ENCODE results near the gene ST8SIA2.

Gene ST8SIA2

DNA sequence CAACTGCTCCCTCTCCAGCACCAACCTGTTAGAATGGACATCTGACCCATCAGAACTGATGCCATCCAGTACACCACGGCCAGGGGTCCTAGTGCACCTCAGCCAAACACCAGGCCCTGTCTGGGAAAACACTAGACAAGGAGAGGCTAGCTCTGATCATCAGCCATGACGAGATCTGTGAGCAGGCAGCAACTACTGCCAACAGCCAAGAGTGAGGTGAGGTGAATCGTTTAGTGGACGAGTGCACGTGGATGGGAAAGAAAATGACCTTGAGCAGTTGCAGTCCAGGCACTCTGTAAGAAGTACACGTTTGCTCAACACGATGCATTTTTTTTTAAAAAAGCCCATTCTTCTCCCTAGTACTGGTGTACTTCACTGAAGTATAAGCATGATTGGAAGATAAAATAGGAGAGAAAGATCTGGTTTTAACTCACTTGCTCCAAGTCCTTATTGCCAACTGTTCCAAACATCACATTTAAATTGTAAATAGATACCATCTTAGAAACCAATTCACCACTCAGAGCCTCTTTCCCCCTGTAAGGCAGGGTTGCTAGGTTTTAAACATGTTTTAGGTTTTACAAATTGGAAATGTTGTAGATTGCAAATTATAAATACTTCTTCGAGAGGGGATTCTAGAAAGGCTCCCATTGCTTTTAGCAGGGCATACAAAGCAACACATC, 5.7 kb downstream of the ST8SIA2 start:
- DNase-seq: no peak

DNA sequence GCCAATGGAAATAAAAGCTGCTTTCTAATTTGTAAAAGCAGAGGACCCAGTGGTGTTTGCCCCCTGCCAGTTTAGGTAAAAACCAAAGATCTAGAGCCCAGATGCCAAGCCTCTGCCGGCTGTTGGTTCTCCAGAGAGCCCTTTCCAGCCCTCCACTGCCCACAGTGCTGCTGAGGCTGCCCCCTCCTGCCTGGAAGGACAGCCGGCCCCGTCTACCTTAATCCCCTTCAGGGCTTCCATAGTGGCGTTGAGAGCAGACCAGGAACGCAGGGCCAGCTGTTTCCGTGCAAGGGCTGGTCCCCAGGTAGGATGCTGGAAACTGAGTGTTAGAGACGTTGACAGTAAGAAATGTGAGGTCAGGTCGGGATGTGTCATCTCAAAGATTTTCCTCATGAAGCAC, 6.9 kb downstream of the ST8SIA2 start:
- DNase-seq: no peak

DNA sequence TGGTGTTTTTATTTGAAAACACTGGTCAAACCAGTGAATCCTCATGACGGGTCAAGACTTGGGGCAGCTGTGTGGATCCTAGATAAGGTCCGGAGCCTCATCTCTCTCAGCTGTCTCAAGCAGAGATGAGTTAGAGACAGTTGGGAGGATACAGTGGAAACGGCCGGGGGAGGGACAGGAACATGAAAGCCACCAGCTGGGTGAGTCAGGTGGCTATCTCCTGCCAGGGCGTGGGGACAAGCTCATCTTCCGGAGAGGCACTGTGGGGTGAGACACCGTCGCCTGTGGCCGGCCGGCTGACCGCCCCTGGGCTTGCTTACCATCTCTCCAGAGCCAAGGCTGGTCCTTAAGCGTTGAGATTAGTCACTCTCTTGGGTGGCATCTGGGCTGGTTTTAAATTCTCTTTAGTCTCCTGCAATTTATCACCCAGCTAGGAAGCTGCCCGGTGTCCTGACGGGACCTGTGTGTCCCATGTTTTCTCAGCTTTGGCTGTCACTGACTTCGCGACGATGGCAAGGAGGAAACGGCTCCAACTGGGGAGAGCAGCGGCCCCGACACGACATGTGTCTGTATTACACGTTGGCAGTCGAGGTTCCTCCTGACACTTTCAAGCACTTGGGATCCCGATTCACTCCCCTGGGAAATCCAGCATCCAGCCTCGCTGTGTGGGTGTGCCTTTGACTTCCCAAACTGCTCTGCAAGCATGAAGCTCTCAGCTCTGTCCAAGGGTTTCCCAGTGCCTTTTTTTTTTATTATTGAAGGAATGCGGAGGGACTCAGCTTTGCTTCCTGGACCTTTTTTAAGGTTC, 7.5 kb downstream of the ST8SIA2 start:
- no peak for DNase-seq

DNA sequence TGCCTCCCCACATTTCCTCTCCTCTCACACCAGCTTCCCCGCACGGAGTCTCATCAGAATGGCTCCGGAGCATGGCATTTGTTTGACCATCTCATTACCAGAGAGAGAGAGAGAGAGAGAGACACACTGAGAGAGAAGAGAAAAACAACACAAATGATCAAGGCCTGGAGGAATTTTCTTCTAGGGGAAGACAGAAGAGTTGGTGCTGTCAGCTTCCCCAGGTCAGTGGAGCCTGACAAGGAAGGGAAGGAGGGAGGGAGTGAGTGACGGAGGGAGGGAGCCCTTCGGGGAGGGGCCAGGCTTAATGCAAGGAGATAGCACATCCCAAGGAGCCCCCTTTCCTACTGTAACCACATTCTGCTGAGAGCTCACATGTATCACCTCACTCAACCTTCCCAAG, 9.1 kb downstream of the ST8SIA2 start:
- DNase-seq: no peak

DNA sequence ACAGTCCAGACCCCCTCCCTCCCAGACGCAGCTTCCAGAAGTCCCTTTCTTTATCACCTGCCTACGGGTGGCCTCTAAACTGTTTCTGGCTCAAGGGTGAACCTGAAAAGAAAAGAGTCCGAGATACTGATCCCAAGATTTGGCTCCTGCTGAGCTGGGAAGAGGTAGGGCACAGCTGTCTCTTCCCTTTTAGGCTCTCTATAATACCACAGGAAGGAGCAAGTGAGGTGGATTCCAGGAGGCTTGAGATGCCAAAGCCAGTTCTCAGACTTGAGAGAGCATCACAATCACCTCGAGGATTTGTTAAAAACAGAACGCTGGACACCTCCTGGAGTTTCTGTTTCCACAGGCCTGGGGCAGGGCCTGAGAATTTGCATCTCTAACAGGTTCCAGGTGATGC, 12.3 kb downstream of the ST8SIA2 start:
- DNase-seq: no peak

DNA sequence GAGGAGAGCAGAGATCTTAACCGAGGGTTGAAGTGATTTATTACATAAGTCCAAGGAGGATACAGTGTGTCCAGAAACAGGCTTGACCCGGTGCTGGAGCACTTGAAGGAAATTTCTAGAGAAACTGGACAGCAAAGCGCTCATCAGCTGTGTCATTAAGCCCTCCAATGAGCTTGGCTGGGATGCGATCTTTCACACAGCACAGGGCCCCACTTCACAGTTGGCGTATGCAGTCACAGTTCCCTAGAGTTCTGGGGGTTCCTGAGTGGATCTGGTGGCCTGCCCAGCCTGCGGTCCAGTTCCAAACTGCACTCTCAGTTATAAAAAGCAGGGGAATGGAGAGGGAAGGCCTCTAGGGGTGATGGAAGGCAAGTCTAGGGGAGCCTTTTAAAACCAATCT, 13.6 kb downstream of the ST8SIA2 start:
- DNase-seq: no peak

DNA sequence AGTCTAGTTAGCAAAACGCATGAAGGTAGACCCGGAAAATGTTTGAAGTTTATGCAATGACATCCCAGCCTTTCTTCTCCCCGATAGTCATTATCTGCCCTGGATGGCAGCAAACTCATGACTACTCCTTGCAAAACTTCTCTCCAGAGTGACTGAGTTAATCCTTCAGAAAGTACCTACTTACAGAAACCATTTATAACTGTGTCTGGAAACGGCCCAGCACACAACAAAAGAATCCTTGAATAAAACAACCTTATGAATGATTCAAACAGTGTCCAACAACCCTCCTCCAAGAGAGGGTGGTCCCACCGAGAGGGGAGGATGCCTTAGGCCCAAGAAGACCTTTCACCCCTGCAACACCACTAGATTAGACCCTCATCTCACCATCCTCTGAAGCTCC, 14.2 kb downstream of the ST8SIA2 start:
- no peak for DNase-seq

DNA sequence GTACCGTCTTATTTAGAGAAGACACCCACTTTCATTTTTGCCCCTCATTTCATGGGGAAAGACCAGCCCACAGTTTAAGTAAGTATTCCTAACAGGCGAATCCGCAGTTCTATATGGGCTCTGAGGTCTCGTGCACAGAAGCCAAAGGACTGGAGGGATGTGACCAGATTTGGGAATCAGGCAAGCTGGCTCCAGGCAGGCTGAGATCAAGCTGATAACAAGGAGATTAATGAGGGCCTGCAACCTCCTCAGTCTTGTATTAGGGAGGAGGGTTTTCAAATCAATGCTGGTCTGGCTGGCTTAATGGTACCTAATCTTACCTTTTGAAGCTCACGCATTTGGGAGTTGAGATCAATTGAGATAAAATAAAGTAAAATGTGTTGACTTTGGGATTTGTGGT, 15.3 kb downstream of the ST8SIA2 start:
- no peak for DNase-seq

DNA sequence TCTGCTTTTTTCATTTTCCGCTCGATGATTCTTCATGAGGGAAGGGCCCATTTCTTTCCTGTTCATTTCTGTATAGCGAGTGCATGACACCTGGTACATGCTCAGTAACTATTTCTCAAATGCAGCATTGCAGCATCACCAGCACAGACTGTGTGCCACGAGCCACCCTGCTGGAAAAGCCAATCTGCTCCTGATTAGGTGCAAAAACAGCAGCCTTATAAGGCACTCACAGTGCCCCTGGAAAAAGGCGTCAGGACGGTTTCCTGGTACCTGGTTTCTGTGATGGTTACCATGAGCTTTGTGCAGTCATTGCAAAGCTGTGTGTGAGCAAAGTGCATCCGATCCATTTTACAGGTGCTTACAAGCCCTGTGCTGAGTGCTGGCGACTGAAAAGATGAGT, 15.8 kb downstream of the ST8SIA2 start:
- no peak for DNase-seq

DNA sequence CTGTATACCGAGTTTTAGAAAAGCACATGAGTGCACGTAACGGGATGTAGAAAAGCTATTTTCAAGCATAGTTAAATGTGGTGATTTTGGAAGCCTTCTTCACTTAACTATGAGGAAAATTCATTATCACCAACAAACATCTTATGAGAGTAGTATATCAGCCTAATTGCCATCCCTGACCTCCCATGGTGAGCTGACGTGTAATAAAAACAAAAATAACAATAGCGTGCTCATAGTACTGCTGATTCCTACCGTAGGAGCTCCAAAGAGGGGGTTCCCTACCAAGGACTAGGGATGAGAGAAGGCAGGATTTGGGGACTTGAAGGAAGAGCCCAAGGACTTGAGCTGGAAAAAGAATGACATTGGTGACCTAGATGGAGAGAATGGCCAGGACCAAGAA, 16.9 kb downstream of the ST8SIA2 start:
- no peak for DNase-seq

DNA sequence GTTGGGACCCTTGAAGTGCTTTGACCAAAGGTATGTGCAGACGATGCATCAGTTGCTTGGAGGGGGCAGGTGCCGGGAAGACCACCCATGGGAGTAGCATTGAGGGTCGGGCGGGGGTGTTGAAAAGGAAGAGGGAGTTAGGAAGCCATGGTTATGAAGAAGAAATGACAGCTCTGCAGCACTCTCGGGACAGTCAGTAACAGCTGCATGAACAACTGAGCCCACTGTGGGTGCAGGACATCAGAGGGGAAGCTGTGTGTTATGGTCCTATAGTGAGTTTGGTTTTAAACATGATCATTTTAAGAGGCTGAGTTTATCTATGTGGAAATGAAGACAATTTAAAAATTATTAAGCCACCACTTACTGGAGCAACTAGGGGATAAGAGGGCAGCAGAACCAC, 17.6 kb downstream of the ST8SIA2 start:
- no peak for DNase-seq

DNA sequence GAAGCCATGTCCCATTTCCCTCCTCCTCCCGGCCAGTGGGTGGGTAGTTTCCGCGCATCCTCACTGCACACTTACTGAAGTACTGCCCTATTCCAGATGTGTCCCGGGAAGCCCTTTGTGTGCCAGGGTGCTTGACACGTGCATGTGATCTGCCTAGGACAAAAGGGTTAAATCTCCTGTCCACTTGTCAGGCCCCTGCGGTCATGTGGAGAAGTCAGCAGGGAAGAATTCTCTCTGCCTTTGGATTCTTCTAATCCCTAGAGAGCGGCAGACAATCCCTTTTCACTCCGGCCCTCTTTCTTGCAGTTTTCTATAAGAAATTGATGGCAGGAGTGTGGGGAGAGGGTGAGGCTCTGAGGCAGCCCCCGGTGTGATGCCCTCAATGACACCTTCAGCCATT, 19.8 kb downstream of the ST8SIA2 start:
- no peak for DNase-seq

DNA sequence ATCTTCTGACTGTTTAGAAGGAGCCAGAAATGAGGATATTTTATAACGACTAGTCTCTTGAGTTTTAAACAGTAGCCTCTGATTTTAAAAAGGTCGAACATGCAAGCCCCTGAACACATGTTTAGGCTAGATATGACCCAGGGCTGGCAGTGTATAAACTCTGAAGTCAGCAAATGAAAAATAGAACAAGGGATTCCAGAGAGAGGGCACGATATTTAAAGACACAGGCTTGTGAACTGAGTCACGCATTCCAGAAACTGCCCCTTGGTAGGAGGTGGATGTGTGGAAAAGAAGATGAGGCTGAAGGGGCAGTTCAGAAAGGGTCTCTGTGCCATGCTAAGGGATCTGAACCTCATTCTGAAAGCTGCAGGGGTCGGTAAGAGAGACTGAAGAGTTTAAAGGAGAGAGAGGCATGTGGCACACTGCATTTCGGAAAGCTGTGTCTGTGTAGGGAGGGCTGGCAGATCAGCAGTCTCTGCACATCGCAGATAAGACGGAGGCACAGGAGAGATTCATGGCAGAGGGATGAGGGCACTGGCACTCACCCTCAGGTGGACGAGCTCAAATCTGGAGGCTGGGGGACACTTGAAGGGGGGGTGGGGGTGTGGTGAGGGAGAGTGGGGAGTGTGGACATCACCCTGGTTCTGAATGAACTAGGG, 22.1 kb downstream of the ST8SIA2 start:
- DNase-seq: no peak

DNA sequence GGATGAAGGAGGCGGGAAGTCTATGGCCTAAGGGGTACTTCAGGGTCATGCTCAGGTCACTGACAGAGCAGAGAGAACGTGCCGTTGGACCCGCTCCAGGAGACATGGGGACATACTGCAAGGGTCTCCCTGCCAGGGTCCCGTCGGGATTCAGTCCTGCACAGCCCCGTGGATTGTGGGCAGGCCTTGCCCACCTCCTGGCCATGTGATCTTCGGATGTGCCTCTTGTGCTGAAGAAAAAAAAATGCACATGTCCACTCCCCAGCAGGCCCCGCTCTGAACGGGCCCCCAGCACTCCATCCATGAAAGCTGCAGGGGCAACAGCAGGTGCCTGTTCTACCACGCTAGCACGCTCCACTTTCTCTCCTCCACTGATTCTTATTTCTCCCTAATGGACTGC, 22.9 kb downstream of the ST8SIA2 start:
- DNase-seq: no peak

DNA sequence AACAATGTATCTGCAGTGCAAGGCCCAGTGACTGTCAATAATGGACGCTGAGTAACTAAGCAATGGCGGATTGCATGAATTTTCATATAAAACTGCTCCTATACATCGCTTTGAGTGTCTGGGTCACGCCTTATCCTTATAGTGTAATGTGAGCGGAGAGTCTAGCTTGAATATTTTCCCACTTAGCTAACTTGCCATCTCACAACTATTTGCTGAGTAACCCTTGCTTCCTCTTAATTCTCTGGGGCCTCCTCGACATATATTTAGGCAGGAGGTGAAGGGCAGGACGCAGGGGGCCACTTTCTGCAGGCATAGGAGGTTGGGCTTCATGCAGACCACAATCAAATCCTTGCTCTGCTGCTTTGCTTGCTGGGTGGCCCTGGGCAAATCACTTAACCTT, 24.0 kb downstream of the ST8SIA2 start:
- DNase-seq: no peak

DNA sequence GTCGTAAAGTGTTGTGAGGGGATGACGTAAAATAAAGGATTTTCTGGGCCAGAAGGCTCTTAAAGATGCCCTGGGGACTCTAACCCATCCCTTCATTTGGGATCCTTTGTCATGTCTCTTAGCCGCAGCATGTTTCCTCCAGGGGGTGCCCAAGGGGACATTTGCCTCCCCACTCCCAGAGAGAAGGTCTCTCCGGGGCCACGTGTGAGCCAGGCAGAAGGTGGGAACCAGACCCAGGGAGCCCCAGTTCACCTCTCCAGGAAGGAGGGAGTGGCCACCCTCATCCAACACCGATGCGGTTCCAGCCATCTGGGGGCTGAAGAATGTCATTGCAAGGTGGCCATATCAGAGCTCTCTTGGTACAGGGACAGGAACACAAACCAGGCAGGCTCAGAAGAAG, 25.2 kb downstream of the ST8SIA2 start:
- DNase-seq: no peak

DNA sequence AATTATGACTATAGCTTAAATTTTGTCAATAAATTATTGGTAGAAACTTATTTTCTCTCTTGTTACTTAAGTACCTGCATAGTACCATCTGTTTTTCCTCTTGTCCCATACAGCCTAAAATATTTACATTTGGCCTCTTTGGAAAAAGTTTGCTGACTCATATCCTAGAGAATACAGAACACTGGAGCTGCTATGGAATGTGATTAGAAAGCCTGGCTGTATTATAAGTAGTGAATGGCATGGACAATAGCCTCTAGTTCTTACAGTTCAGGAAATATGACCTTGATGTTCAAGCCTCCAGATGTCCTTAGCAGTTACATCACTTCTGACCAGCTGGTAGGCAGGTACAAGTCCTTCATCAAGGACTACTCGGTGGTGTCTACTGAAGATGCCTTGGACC, 28.3 kb downstream of the ST8SIA2 start:
- no peak for DNase-seq

DNA sequence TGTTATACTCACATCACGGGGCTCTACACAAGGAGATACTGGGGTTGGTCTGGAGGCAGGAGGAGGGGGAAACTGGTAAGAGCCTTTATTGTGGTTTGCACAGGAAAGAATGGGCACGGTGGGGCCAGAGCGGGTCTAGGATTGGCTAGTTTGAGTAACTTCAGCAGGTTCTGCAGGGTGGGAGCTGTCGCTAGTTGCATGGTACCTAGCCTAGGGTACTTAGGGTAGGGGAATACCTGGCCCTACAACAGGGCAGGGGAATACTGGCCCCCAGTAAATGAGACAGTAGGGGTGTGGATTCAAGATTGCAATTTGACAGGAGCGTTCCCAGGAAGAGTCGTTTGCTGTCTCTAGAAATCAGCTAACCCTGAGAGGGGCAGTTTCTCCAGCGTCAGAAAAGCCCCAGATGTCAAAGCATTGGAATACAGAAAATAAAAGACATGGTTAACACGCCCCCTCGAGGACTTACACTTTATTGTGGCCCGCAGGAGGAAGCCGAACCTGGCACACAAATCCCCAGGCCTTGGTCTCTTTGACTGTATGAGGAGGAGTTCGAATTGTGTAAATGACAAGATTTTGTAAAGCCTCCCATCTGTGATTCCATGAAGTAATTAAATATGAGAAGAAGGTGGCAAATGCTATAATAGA, 32.0 kb downstream of the ST8SIA2 start:
- no peak for DNase-seq

DNA sequence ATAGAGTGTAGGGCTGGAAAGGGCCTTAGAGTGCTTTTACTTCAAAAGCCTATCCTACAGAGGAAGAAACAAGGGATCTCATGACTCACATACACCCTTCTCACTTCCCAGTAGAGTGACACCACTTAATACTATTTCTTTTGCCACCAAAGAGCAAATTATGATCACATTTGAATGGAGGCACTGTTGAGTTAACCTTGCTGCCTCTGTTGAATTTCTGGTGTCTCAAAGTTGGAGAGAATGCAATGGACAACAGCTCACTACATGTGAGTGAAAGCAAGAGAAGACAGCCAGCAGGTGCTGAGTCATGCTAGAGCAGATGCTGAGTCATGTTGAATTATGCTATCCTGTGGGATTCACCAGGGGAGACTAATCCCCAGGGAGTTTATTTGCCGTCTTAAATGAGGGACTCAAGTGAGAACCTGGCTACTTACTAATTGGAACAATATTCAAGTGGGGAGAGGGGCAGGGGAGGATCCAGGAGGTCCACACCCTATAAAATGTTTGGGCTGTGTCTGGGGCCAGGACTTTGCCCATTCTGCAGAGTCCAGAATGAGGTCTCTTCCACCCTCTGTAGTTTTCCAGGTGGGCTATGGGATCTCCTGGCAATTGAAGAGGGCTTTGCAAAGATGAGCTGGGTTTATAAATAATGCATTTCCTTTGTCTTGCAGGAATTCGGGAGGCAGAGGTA, 35.8 kb downstream of the ST8SIA2 start:
- DNase-seq: no peak

DNA sequence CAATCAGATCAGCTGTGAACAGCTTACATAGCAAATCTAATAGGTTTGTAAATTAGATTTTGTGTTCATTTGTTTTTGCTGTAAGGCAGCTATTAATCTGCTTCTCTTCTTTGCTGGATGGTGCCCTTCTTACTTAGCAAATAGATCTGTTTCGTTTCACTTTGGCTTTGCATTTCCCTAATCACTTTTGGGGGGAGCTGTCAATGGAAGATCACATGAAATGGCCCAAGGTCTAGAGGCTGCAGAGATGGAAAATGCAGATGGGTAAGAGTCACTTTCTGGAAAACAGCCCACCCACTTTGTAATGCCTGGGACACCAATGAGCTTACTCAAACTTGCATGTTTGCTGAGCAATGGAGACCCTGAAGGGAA, 36.4 kb downstream of the ST8SIA2 start:
- DNase-seq: no peak

DNA sequence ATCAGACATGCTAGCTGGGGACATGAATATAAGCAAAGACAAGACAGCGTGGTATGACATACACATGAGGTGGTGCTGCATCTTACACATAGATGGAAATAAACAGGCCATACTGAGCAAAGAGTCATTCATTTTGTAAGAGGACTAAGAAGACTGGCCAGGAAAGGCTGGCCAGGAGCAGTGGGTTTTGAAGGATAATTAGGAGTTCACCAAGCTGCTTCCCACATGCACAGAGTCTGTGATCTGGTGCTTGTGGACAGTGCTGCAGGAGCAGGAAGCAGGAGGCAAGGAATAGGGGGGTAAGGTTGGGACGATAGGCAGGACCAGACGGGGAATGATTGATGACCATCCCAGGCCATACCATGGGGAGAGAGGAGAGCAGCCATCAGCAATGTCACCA, 41.5 kb downstream of the ST8SIA2 start:
- no peak for DNase-seq

DNA sequence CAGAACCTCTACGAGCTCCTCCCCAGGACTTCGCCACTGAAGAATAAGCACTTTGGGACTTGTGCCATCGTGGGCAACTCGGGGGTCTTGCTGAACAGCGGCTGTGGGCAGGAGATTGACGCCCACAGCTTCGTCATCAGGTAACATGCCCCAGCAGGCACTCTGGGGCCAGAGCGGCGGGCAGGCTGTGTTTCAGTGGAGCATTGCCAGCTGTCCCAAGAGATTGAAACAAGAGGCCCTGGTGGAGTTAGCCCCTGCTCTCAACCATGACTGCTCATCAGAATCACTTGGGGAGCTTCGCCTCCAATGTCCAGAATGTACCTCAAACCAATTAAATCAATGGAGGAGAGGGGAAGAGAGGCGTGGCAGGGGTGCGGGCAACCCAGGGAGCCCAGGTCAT, 44.8 kb downstream of the ST8SIA2 start:
- DNase-seq: no peak

DNA sequence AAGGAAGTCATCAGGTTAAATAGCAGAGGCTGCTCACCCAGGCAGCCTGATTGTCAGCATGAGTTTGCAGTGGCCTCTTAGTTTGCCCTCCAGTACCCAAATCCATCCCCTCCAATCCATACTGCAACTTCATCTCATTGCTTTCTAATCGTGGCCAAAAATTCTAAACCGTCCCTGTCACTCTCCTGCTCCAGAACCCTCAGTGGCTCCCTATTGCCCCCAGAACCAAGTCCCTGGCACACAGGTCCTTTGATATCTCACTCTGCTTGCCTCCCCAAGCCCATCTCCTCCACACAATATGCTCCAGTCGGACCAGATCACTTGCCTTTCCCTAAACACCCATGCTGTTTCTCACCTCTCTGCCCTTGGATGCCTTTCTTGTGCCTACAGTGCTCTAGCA, 49.7 kb downstream of the ST8SIA2 start:
- DNase-seq: no peak

Measured in activated CD8-positive, alpha-beta memory T cell treated with anti-CD3 and anti-CD28 coated beads for 24 hours (primary cell).